Spleen (tissue), 7 donors: Measurements from ENCODE around the gene RTP2.
A peak's percentile ranks its signal among the peaks of the same experiment; 100 is the strongest.

ENCODE experiments used
- POLR2A ChIP-seq, 3 donors: fragments of 450-650 bp; IDR thresholded peaks; one replicate each; pipeline ENCODE4 v1.5.1; 2017; ENCODE audit warnings: antibody characterized with exemption in 3 of 3, mild to moderate bottlenecking in 1 of 3
- POLR2AphosphoS5 ChIP-seq, 3 donors: sonication (generic); formaldehyde crosslinking; IDR thresholded peaks; one replicate each; pipeline ENCODE4 v1.5.1; 2017; ENCODE audit warnings: antibody characterized with exemption in 3 of 3
- TF ChIP-seq, protein P1 (sequence below), 11 experiments: fragments of 200-600 bp in 7 of 11; fragments of 450-650 bp in 4 of 11; sonication (generic) in 4 of 11; IDR thresholded peaks in 8 of 11; conservative IDR thresholded peaks in 3 of 11; 1 replicate in 7 of 11; 2 replicates in 4 of 11; pipeline versions ENCODE4 v1.4.0 to v1.8.0; 2016 to 2021; ENCODE audit warnings: antibody characterized with exemption in 11 of 11, inconsistent platforms in 4 of 11, mild to moderate bottlenecking in 1 of 11
- donor health status: DM: no; HTN: no; CAD: no; lungs with moderate emphysema.
- donor health status: DM: no; HTN: no; CAD: no.
- donor health status: DM: no; HTN: no; CAD: no.

DNA sequence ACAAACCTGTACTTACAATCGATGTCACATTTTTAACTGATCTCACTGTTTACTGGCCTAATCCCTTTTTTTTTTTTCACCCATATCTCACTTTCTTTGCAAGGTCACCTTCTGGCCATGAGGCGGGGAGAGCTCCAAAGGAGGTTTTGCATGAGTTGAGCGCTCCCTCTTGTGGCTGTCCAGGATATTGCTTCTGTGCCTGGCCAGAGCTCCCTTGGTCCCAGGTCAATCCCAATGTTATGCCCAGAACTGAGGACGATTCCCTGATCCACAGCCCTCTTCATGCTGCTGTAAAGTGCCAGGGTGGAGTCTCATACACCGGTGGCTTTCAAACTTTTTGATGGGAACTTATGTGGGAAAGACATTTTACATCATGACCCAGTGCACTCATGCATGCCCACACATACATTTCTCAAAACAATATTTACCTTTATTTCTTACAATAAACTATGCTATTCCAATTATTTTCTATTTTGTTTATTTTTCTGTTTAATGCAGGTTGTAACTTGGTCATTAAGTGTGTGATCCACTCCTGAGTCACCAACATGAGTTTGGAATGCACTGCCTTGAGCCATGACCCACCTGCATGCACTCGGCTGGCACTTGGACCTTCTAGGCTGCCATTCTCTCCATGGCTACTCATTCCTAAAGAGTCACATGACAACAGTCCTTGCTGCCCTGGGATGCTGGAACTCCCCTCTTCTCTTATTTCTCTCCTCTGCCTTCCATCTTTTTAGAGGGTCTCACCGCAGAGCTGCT, 22.5 kb downstream of the RTP2 start:
- TF ChIP-seq, protein P1, sequence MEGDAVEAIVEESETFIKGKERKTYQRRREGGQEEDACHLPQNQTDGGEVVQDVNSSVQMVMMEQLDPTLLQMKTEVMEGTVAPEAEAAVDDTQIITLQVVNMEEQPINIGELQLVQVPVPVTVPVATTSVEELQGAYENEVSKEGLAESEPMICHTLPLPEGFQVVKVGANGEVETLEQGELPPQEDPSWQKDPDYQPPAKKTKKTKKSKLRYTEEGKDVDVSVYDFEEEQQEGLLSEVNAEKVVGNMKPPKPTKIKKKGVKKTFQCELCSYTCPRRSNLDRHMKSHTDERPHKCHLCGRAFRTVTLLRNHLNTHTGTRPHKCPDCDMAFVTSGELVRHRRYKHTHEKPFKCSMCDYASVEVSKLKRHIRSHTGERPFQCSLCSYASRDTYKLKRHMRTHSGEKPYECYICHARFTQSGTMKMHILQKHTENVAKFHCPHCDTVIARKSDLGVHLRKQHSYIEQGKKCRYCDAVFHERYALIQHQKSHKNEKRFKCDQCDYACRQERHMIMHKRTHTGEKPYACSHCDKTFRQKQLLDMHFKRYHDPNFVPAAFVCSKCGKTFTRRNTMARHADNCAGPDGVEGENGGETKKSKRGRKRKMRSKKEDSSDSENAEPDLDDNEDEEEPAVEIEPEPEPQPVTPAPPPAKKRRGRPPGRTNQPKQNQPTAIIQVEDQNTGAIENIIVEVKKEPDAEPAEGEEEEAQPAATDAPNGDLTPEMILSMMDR (IDR thresholded peaks at IDR 0.05 in 8 of 11, conservative IDR thresholded peaks at IDR 0.05 in 3 of 11), result peak; percentile 79 to 94 (median 88)
- TF ChIP-seq POLR2AphosphoS5 (IDR thresholded peaks at IDR 0.05) (no peak), POLR2A (IDR thresholded peaks at IDR 0.05) (no peak)
